K562 (cell line): ENCODE data around the gene GRIN2A. TPM values are rescaled to one million over a fixed set of nuclear protein-coding genes. Genes with fewer than 3 reads are reported as not detected.
A peak's percentile ranks its signal among the peaks of the same experiment; 100 is the strongest.

Source experiments
- ATAC-seq: fragments of 200-7000 bp; cut with Tn5 transposase; 3 replicates; pipeline ENCODE4 v1.9.1; 2020; ENCODE audit warnings: moderate library complexity
- BruUV-seq: library from RNA; stranded (reverse); fragments of 400-500 nt; replicated peaks from 2 replicates; lab custom pipeline; 2021; lab: Mats Ljungman, UMichigan
- CTCF ChIA-PET: fragments of 300-600 bp; formaldehyde crosslinking; extraction: SDS; loops from one replicate; lab custom pipeline; 2021; ENCODE audit warnings: low intra/inter-chr PET ratio; lab: Yijun Ruan, JAX
- POLR2A ChIA-PET: fragments of 300-600, 350-650 bp; sonication (Branson Sonifier 250); formaldehyde crosslinking; extraction: SDS; loops from one replicate; lab custom pipeline; 2021; ENCODE audit warnings: antibody characterized with exemption, inconsistent platforms; lab: Yijun Ruan, JAX
- DNase-seq, 4 experiments: peaks; one replicate each; pipeline versions ENCODE4 v3.0.0 to v3.0.0-alpha.2; 2011 to 2018; ENCODE audit warnings: low spot score in 3 of 4, mixed read lengths in 3 of 4; ENCODE audit errors: extremely low read depth in 1 of 4
- FAIRE-seq: peaks from 2 replicates; lab custom pipeline; 2011; peaks lifted over from hg19 to GRCh38; lab: Jason Lieb, UNC
- H2AFZ ChIP-seq: 2 replicates; pipeline ENCODE4 v1.6.0; 2011; ENCODE audit warnings: low read depth, low read length, control low read depth, inconsistent platforms
- H3K27ac ChIP-seq: fragments of 200-600 bp; 3 replicates; pipeline ENCODE4 v1.8.0; 2011; ENCODE audit warnings: low read depth, mild to moderate bottlenecking, control low read depth, inconsistent platforms, low read length, moderate library complexity, mixed read lengths; ENCODE audit errors: extremely low read depth
- H3K27me3 ChIP-seq, 2 experiments: fragments of 300-600 bp in 1 of 2; 2 replicates in 1 of 2; 3 replicates in 1 of 2; pipeline versions ENCODE4 v1.6.0 to v1.8.0; 2011; ENCODE audit warnings: inconsistent platforms in 2 of 2, low read length in 2 of 2, mild to moderate bottlenecking in 1 of 2, mixed read lengths in 1 of 2, moderate library complexity in 1 of 2; ENCODE audit not compliant: control insufficient read depth in 2 of 2, insufficient read depth in 2 of 2
- H3K36me3 ChIP-seq: fragments of 300-600 bp; 3 replicates; pipeline ENCODE4 v1.8.0; 2011; ENCODE audit warnings: mild to moderate bottlenecking, low read length, inconsistent platforms; ENCODE audit not compliant: control insufficient read depth, insufficient read depth
- H3K4me1 ChIP-seq, 2 experiments: fragments of 200-600 bp in 1 of 2; replicated peaks in 1 of 2; 2 replicates in 1 of 2; 3 replicates in 1 of 2; pipeline versions ENCODE4 v1.5.1 to v1.8.0; 2011; ENCODE audit warnings: inconsistent platforms in 2 of 2, low read length in 2 of 2, mild to moderate bottlenecking in 1 of 2, mixed read lengths in 1 of 2, moderate library complexity in 1 of 2; ENCODE audit not compliant: control insufficient read depth in 2 of 2, insufficient read depth in 2 of 2
- H3K4me2 ChIP-seq: 2 replicates; pipeline ENCODE4 v1.6.1; 2011; ENCODE audit warnings: low read length, control low read depth, inconsistent platforms, mixed read lengths; ENCODE audit not compliant: insufficient read depth
- H3K4me3 ChIP-seq: fragments of 200-600 bp; sonication (generic), shearing (Covaris generic); 2 replicates; pipeline ENCODE4 v1.5.1; 2016; ENCODE audit warnings: control low read depth, inconsistent platforms
- H3K79me2 ChIP-seq: fragments of 200-600 bp; 3 replicates; pipeline ENCODE4 v1.8.0; 2011; ENCODE audit warnings: low read length, inconsistent platforms; ENCODE audit not compliant: control insufficient read depth, insufficient read depth
- H3K9ac ChIP-seq, 2 experiments: 2 replicates each; pipeline versions ENCODE4 v1.6.0 to v1.6.1; 2011; ENCODE audit warnings: low read depth in 2 of 2, low read length in 2 of 2, control low read depth in 1 of 2, inconsistent platforms in 1 of 2, mild to moderate bottlenecking in 1 of 2, mixed read lengths in 1 of 2; ENCODE audit not compliant: insufficient read depth in 1 of 2
- H3K9me1 ChIP-seq: one replicate; pipeline ENCODE4 v1.6.0; 2011; ENCODE audit warnings: inconsistent platforms, mild to moderate bottlenecking, low read length, moderate library complexity; ENCODE audit not compliant: control insufficient read depth, insufficient read depth
- H3K9me3 ChIP-seq: replicated peaks from 2 replicates; pipeline ENCODE4 v1.5.1; 2011; ENCODE audit warnings: low read depth, low read length, inconsistent platforms; ENCODE audit not compliant: control insufficient read depth, insufficient read depth
- H4K20me1 ChIP-seq: replicated peaks from 2 replicates; pipeline ENCODE4 v1.6.1; 2011; ENCODE audit warnings: low read length, inconsistent platforms, mixed read lengths; ENCODE audit not compliant: control insufficient read depth, insufficient read depth
- CC2D1A ChIP-seq: fragments of 450-650 bp; IDR thresholded peaks from 2 replicates; pipeline ENCODE4 v1.6.1; 2017; ENCODE audit warnings: mild to moderate bottlenecking
- MCM5 ChIP-seq: fragments of 450-650 bp; IDR thresholded peaks from 2 replicates; pipeline ENCODE4 v1.6.1; 2016; ENCODE audit warnings: low read depth
- RBM25 ChIP-seq: fragments of 200-400 bp; formaldehyde crosslinking; IDR thresholded peaks from 2 replicates; pipeline ENCODE4 v1.6.1; 2018; ENCODE audit warnings: low read length, low read depth, moderate library complexity; ENCODE audit not compliant: severe bottlenecking
- YBX1 ChIP-seq: fragments of 450-650 bp; IDR thresholded peaks from 2 replicates; pipeline ENCODE4 v1.7.1; 2016; ENCODE audit warnings: mild to moderate bottlenecking
- WGBS: fragments of 100-300 bp; shearing (Covaris generic); methylation state at CpG from one replicate; pipeline ENCODE4 v1.1.6; 2016; ENCODE audit warnings: low coverage, mixed read lengths; ENCODE audit not compliant: insufficient coverage; ENCODE audit errors: missing lambda C conversion rate; 5-methylcytosine and 5-hydroxymethylcytosine counted together
- in situ Hi-C: fragments of 300-500 bp; cut with MboI; formaldehyde crosslinking; loops from 4 replicates; pipeline ENCODE4 v1.15.0; 2018; ENCODE audit warnings: inconsistent platforms, mixed read lengths
- intact Hi-C: fragments of 100-400 bp; cut with micrococcal nuclease; formaldehyde crosslinking; loops from 2 replicates; pipeline ENCODE4 v1.14.2; 2022
- polyA plus RNA-seq, 8 experiments: library from polyadenylated mRNA; depleted of rRNA in 4 of 8; stranded (reverse) in 5 of 8; unstranded in 3 of 8; fragments of >200 nt; fragmentation: Nextera tagmentation in 2 of 8; fragmentation: Illumina TruSeq in 1 of 8; extraction: Ambion mirVana in 2 of 8; extraction: Trizol in 1 of 8; gene quantifications; 2 replicates each; pipeline versions ENCODE4 v1.2.1 to v1.2.3, GENCODE V29; 2011 to 2014; ENCODE audit warnings: inconsistent platforms in 1 of 8, missing spikeins in 1 of 8
- total RNA-seq, 7 experiments: library from RNA; depleted of rRNA in 6 of 7; stranded (reverse); fragments of >200 nt in 6 of 7; fragmentation: Illumina TruSeq in 2 of 7; extraction: Trizol in 2 of 7; gene quantifications; 2 replicates each; pipeline versions ENCODE4 v1.2.1 to v1.2.3, GENCODE V29; 2011 to 2021; ENCODE audit warnings: low replicate concordance in 1 of 7
- TF ChIP-seq, protein P1 (sequence below): fragments of 250-450 bp; sonication (Bioruptor Pico); IDR thresholded peaks from 2 replicates; pipeline ENCODE4 v1.4.0; 2020; ENCODE audit warnings: borderline replicate concordance
- TF ChIP-seq, protein P2 (sequence below): fragments of 250-450 bp; sonication (Bioruptor Pico); IDR thresholded peaks from 2 replicates; pipeline ENCODE4 v1.8.0; 2022; ENCODE audit warnings: inconsistent platforms, mild to moderate bottlenecking, moderate library complexity, borderline replicate concordance
- TF ChIP-seq, protein P3 (sequence below), 2 experiments: IDR thresholded peaks; 2 replicates each; pipeline ENCODE4 v1.6.1; 2011; ENCODE audit warnings: borderline replicate concordance in 1 of 2, control low read depth in 1 of 2, low read depth in 1 of 2, low read length in 1 of 2, mild to moderate bottlenecking in 1 of 2, mixed read lengths in 1 of 2, moderate library complexity in 1 of 2; ENCODE audit not compliant: insufficient read depth in 1 of 2, insufficient read length in 1 of 2, poor library complexity in 1 of 2, severe bottlenecking in 1 of 2; ENCODE audit errors: extremely low read depth in 1 of 2
- TF ChIP-seq, protein P4 (sequence below): sonication (generic); formaldehyde crosslinking; IDR thresholded peaks from 2 replicates; pipeline ENCODE4 v1.8.0; 2022; ENCODE audit warnings: missing genetic modification reagents, mild to moderate bottlenecking, borderline replicate concordance

Gene GRIN2A
- total and polyA plus RNA-seq, 9 of the 15 experiments (the other 6 are each of a cell fraction or from before 2014, with no cell fraction given) = not detected

DNA sequence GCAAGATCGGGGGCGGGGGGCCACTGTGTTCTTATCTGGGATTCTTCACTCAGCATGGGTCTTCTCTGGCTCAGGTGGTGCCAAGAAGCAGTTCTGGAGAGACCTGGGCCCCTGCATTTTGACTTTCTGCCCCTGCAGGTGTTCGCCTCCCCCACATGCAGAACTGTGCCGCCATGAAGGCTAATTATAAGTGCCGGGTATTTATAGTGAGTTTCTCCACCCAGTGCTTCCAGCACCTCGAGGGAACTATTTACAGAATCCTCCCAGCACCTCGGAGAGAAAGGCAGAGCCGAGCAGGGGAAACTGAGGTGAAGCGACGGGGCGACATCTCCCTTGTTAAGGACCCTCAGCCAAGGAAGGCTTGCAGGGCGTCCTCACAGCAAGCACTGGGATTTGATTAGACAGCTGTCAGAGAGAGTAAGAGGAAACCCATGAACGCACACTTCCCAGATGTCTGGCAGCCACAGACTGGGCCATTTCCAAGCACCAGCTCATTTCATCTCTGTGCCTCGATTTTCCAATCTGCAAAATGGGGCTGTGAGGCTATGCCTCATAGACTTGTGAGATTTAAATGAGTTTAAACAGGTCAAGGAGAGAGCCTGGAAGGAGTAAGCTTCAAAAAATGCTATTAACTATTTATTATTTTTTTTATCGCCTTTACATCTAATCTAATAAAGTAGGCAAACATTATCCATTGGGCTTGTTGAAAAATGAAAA, 36.4 kb upstream of the GRIN2A start:
- WGBS = under 1% methylated on average over 15 of the region's 15 CpGs
- no TSS peak for BruUV-seq
- intact Hi-C loops (no loop called here), in situ Hi-C loops (no loop called here)
- Histone ChIP-seq H3K9me1 (no peaks in the 10 kb centered on the region), H2AFZ (no peak overlapping the region), H3K4me1 (no peaks in the 10 kb centered on the region), H3K79me2 (no peaks in the 10 kb centered on the region), H3K9ac (no peak overlapping the region), H3K36me3 (no peaks in the 10 kb centered on the region), H4K20me1 (no peaks in the 10 kb centered on the region), H3K9me3 (no peaks in the 10 kb centered on the region), H3K27me3 (peaks cover 19 to 55% of the 10 kb centered on the region in 2 experiments), H3K4me2 (no peak overlapping the region), H3K4me3 (no peak overlapping the region), H3K27ac (no peak overlapping the region)
- no peak for DNase-seq
- CTCF ChIA-PET = no interaction called here
- no peak for FAIRE-seq
- TF ChIP-seq, protein P1, sequence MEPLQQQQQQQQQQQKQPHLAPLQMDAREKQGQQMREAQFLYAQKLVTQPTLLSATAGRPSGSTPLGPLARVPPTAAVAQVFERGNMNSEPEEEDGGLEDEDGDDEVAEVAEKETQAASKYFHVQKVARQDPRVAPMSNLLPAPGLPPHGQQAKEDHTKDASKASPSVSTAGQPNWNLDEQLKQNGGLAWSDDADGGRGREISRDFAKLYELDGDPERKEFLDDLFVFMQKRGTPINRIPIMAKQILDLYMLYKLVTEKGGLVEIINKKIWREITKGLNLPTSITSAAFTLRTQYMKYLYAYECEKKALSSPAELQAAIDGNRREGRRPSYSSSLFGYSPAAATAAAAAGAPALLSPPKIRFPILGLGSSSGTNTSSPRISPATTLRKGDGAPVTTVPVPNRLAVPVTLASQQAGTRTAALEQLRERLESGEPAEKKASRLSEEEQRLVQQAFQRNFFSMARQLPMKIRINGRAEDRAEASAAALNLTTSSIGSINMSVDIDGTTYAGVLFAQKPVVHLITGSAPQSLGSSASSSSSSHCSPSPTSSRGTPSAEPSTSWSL (CRISPR knock-in tag) = no peak
- TF ChIP-seq, protein P2, sequence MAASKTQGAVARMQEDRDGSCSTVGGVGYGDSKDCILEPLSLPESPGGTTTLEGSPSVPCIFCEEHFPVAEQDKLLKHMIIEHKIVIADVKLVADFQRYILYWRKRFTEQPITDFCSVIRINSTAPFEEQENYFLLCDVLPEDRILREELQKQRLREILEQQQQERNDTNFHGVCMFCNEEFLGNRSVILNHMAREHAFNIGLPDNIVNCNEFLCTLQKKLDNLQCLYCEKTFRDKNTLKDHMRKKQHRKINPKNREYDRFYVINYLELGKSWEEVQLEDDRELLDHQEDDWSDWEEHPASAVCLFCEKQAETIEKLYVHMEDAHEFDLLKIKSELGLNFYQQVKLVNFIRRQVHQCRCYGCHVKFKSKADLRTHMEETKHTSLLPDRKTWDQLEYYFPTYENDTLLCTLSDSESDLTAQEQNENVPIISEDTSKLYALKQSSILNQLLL (CRISPR knock-in tag) = no peak
- TF ChIP-seq, protein P3, sequence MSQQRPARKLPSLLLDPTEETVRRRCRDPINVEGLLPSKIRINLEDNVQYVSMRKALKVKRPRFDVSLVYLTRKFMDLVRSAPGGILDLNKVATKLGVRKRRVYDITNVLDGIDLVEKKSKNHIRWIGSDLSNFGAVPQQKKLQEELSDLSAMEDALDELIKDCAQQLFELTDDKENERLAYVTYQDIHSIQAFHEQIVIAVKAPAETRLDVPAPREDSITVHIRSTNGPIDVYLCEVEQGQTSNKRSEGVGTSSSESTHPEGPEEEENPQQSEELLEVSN (IDR thresholded peaks at IDR 0.05; ENCODE audit: borderline replicate concordance in 1 of 2, extremely low read depth in 1 of 2, insufficient read depth in 1 of 2, insufficient read length in 1 of 2, low read depth in 1 of 2, low read length in 1 of 2, poor library complexity in 1 of 2, severe bottlenecking in 1 of 2) = no peak
- TF ChIP-seq YBX1 = no peak
- no peak for TF ChIP-seq MCM5
- TF ChIP-seq, protein P4, sequence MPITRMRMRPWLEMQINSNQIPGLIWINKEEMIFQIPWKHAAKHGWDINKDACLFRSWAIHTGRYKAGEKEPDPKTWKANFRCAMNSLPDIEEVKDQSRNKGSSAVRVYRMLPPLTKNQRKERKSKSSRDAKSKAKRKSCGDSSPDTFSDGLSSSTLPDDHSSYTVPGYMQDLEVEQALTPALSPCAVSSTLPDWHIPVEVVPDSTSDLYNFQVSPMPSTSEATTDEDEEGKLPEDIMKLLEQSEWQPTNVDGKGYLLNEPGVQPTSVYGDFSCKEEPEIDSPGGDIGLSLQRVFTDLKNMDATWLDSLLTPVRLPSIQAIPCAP = no peak
- TF ChIP-seq CC2D1A = no peak
- TF ChIP-seq RBM25 = peak; percentile 78
- POLR2A ChIA-PET = no interaction called here
- ATAC-seq = no peak
